Right ventricle myocardium superior (tissue), 1 donor: Measurements from ENCODE around the gene CNTN5. TPM values are rescaled to one million over a fixed set of nuclear protein-coding genes. Genes with fewer than 3 reads are reported as not detected.

Experiments
- ATAC-seq: fragments of 200-7000 bp; cut with Tn5 transposase; one replicate; pipeline ENCODE4 v1.9.1; 2020; ENCODE audit warnings: mild to moderate bottlenecking; ENCODE audit not compliant: poor library complexity
- DNase-seq: peaks from one replicate; pipeline ENCODE4 v3.0.0-alpha.2; 2020
- intact Hi-C: fragments of 100-400 bp; cut with DNase I; formaldehyde crosslinking; loops from one replicate; pipeline ENCODE4 v1.11.2; 2022
- total RNA-seq: library from RNA; stranded (reverse); fragmentation: NEBNext Ultra II Directional; extraction: Animal tissue kit (Norgen Biotek cat#: 25700); gene quantifications from one replicate; pipeline ENCODE4 v1.2.1, GENCODE V29; 2021
- donor health status: DM: no; HTN: yes; CAD: no; lungs with severe emphysema.

CNTN5 gene
- total RNA-seq, 1 donor from 2014 or later, result not detected

DNA sequence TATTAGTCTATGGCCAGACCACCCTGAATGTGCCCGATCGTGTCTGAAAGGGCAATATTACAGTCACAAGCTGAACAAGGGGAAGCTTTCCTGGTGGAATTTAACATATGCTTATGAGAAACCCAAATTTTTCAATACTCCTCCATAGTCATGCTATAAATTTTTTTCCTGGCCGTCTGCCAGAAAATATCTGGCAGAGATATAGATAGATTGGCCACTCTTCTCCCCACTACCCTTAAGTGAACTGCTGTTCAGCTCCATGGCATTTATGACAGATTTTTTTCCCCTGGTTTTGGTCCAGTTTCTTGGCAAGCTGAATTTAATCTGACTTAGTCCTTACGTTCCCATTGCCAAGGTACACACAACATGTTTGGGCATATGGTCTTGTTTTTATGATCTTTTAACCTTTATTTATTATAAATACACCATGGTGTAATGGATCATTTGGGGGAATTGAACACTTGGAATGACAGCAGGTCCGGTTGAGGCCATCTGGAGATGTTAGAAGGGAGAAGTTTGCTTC is 328.5 kb downstream of the CNTN5 start:
- intact Hi-C loops, result no loop called here
- ATAC-seq (no peak), DNase-seq (no peak)

DNA sequence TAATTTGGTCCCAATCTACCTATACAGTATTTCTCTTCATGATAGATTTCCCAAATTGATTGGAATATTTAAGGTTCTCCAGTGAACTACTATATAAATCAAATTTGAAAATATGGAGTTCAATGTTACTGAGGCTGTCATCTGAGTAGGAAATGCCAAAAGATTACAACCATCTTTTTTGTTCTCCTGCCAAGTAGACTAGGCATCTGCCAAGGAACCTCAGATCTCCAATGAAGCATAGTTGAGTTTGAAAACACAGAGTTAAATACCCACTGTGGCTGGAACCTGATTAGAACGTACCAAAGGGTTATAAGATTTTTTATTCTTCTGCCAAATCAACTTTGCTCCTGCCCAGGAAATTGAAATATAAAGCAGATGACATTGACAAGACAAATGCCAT is 330.9 kb downstream of the CNTN5 start:
- DNase-seq, result no peak
- ATAC-seq, result peak; percentile 74
- intact Hi-C loops, result no loop called here

DNA sequence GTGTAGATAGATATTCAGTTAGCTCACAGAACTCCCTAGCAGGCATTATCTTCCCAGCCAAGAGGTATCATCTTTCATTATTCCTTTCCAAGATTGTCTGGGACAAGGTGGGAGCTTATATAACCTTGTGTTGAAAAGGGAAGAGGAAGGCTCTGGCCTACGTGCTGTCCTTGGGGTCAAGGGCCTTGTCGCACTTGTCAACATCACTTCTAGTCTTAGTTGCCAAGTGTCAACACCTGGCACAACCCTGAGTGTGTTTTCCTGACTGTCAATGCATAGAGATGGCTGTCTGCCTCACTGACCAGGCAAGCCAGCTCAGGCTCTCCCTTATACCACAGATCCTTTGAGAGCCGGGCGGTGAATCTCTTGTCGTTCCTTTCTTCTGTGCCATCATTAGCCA is 331.9 kb downstream of the CNTN5 start:
- ATAC-seq (peak; percentile 96), DNase-seq (peak; percentile 55)
- intact Hi-C loops, result no loop called here

DNA sequence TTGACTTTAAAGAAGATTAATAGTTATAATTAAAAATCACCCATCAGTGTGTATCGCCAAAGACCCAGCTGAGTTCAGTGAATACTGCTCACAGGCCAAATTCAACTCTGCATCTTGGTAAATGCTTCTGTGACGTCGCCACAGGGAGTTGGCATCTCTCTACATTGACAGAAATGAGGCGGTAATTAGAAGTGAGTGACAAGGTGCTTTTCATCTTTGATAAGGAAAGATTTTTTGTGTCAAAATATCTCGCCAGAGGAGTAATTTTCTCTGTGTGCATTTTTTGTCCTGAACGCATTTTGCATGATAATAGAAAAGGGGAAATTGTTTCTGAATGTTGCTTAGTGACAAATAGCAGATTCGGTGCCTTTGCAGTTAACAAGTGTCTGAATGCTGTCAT is 345.8 kb downstream of the CNTN5 start:
- DNase-seq (no peak), ATAC-seq (no peak)
- intact Hi-C loops, result no loop called here

DNA sequence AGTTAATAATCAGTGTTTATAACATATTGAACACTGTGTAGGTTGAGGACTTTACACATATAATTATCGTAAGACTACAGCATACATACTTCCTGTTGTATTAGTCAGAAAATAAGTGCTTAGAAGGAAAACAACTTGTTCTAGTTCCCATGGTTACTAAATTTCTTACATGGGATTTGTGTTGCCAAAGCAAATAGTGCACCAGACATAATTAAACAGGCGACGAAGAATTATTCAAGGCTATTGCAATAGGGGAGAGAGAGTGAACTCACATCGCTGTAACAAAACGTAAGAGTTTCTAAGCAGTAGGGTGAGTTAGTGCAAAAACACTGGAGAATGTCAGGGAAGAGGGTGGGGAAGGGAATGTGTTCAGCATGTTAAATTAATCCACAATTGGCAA is 347.8 kb downstream of the CNTN5 start:
- DNase-seq (no peak), ATAC-seq (no peak)
- intact Hi-C loops, result no loop called here

DNA sequence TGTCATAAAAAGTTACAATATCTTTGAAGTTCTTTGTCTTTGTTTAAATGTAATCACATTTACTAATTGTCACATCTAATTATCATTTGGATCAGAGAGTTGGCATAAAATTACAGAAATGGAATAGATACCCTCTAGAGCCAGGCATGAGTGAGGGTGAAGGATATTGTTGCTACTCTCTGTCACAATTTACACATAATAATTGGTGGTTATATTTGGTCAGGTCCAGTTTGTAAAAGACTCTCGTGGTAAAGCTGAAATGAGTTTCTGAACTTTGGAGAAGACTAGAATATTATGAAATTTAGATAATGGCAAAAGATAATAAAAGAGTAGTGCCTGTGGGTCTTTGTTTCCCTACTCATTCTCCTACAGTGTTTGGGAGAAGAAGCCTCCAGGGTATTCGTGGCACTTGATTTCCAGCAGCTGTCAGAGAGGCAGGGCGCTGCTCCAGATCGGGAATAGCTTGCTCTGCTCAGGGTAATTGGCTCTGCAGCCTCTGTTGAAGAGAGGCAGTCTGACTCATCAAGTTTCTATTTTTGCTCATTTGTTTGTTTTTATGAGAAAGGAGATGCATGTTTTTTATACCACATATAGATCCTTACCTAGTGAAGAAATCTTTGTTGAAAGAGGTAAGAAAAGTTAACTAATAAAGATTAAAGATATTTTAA is 349.9 kb downstream of the CNTN5 start:
- intact Hi-C loops, result no loop called here
- DNase-seq, result peak; percentile 68
- ATAC-seq, result peak; percentile 99

DNA sequence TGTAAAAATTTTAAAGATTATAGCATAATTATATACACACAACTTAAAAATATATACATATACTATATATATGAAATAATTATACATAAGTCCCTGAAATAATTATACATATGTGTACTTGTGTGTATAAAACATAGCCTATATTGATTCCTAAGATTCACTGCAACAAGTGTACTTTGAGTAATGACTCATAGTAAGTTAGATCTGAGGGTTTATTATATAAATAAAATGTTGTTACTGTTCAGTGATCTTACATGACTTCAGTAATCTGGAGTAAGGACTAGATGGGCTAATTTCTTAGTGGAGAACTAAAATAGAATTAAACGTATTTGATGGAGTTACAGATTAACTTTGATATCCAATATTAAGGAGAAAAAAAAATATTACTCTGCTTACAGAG is 350.5 kb downstream of the CNTN5 start:
- intact Hi-C loops, result no loop called here
- DNase-seq, result no peak
- ATAC-seq, result no peak

DNA sequence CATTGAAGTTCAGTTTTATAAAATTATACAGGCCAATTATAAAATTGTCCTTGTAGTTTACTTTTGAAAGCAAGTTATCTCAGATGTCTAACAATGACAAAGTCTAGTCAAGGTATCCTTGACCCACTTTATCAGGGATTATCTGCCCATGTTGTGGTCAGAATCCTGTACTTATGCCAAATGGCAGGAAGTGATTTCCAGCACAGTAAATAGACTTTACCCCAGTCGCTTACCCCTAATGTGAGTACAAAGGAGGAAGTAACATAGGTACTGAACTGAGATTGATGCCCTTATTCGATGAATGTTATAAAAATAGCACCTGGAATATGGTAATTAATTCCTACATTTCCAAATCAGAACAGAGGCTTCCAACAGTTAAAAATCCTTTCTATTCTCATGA is 355.7 kb downstream of the CNTN5 start:
- DNase-seq, result no peak
- ATAC-seq, result no peak
- intact Hi-C loops, result no loop called here

DNA sequence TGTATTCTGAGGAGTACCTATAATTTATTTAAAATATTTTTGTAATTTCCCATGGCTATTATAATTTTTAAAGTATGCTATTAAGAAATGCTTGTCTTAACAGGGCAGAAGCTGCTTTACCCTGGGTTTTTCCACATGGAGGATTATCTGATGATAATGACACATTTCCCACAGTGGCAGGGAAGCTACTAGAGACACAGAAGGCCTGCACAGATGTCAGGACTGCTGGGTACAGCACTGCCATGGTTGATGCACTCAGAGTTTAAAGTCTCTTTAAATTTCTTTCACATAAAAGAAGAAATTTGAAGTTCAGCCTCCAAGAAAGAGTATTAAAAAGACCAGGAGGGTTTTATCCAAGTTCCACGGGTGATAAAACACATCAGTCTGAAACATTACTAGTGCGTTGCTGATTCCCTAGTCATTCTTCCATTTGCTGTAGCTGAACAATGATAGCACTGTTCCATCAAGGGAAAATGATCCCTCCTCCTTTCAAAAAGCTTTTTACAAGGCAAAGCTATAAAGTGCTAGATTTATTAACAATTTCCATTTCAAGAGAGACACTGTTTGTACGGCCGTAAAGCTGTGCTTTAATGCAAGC is 363.0 kb downstream of the CNTN5 start:
- intact Hi-C loops, result no loop called here
- no peak for ATAC-seq
- DNase-seq, result no peak

DNA sequence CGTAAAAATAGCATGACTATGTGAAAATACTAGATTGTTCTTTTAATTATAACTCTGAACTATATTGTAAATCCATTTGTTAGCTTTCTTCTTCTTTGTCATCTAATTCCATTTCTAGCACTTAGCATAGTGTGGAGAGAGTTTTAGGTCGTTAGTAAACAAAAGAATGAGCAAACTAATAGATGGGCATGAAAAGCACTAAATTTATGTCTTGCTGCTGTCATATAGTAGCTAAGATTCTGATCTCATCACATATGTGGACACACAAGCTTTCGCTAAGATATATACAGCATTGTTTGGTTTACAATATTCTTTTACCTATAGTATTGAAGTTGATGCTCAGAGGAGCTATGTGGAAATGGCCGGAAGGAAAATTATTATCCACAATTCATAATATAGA is 370.5 kb downstream of the CNTN5 start:
- ATAC-seq (no peak), DNase-seq (no peak)
- intact Hi-C loops, result no loop called here

DNA sequence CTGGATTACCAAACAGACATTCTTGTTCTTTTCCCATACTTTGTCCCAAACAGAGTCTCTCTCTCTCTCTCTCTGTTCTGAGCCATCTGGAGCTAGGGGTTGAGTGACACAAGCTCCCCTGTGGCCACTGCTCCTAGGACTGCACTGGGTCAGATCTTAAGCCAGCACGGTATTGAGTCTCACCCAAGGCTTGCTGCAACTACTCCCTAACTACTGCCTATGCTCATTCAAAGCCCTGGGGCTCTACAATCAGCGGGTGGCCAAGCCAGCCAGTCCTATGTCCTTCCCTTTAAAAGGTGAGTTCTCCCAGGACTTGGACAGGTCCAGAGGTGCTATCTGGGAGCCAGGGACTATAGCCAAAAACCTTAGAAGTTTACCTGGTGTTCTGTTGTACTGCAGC is 385.6 kb downstream of the CNTN5 start:
- intact Hi-C loops, result no loop called here
- DNase-seq (no peak), ATAC-seq (no peak)

DNA sequence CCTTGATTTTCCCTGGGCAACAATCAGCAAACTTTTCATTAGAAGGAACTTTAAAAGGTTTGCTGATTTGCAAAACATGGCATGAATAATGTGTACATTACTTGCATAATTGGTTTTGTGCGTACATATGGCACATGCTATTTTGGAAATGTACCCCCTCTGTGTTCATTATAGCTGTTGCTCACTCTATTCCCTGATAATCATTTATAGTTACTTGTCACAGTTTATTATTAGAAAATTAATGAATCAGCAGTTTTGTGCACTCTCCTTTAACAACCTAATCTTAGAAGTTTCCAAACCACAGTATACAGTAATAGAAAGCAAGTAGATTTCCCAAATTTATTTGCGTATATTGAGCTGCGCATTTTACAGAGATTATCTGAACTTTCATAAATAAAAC is 389.9 kb downstream of the CNTN5 start:
- intact Hi-C loops, result no loop called here
- ATAC-seq, result no peak
- DNase-seq, result no peak

DNA sequence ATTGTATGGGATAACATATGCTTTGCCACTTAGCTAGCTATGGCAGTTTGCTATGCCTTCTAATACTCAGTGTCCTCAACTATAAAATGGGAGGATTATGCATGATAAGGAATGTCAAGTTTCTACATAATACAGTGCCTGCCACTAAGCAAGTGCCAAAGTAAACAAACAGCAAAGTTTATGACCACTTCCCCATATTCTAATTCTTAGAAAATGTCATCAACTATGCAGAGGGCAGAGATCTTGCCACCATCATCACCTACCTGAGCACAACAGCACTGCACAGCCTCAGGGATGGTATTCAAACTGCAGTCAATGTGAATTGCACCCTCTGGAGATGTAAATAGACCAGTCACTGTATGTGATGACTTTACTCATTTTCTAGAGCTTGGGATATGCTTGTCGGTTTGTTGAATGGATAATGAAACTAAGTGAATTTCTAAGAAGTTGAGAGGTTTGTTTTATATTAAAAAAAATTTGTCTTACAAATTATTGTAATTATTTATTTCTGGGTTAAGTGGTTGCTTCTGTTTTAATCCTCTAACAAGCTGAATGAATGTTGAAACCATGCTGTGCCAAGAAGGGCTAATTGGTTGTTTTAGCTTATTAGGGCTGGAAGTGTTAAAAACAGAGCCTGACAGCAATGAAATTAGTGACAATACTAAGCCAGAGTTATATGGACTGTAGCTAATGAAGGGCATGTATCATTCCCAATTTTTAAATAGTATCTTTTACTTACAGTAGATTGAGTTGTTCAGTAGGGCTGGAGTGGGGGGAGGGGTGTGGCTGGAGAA is 398.4 kb downstream of the CNTN5 start:
- ATAC-seq (no peak), DNase-seq (no peak)
- intact Hi-C loops, result no loop called here

DNA sequence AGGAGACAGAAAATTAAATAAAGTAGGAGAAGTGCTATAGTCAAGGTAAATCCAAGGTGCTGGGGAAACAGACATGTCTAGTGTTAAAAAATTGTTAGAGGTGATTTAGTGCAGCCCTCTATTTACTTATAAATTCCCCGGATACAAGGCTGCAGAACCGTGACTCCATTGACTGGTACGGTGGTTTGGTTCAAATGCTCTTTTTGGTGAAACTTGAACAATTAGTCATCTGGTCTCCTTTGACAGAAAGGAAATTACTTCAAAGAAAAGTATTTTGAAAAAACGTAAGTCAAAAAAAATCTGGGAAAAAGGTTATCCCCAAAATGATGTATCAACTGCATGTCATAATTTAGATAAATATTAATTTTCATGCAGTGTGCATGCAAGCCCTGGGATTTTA is 399.2 kb downstream of the CNTN5 start:
- DNase-seq (no peak), ATAC-seq (no peak)
- intact Hi-C loops, result no loop called here

DNA sequence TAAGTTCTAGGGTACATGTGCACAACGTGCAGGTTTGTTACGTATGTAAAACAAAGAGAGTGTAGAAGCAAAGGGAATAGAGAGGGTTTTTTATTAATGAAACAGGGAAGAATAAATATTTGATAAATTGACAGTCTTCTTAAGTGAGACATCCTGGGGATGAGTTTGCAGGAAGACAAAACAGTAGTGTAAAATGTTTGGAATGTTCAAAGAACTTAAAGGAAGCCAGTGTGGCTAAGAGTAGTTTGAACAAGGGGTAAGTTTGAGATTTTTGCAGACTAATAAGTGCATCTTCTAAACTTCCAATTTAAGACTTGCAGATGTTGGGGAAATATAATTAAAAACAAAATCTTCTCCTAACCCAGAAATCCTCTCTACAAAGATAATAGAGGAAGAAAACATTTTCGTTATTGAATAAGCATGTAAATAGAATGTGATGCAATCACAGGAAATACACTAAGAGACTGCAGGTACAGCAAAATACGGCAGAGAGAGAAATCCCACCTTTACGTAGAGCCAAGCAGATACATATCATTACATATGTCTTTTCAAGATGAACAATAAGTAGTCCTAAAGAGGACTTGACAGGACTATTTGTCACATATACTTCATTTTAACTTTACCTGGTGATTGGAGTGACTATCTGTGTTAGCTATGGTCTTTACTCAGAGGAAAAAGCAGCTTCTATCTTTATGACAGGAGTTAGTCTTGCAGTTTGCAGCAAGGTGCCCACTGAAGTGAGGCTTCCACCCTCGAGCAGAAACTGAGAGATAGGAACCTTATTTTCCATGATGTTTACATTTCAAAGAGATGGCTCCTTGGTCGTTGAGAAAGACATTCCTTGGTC is 402.1 kb downstream of the CNTN5 start:
- DNase-seq, result no peak
- intact Hi-C loops, result no loop called here
- ATAC-seq, result no peak

DNA sequence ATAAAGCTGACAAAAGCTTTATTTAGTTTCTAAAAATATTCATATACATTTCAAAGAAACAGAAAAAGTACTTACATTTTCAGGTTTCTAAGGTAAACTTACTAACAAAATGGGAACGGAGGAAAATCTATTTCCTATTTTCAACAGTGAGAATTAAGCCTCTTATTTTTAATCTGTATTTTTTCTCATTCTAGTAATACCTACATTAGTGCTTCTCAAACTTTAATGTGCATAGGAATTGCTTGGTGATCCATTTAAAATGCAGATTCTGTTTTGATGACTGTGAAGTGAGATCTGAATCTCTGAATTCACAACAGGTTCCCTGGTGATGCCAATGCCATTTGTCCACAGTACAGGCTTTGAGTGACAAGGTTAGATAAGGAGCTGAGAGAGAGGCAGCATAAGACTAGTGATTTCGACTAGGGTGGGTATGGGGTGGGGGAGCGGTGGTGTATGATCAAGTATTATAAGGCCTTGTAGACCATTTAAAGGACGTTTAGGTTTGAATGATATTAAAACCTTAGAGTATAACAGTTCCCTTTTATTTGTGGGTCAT is 402.8 kb downstream of the CNTN5 start:
- DNase-seq (no peak), ATAC-seq (no peak)
- intact Hi-C loops, result no loop called here

DNA sequence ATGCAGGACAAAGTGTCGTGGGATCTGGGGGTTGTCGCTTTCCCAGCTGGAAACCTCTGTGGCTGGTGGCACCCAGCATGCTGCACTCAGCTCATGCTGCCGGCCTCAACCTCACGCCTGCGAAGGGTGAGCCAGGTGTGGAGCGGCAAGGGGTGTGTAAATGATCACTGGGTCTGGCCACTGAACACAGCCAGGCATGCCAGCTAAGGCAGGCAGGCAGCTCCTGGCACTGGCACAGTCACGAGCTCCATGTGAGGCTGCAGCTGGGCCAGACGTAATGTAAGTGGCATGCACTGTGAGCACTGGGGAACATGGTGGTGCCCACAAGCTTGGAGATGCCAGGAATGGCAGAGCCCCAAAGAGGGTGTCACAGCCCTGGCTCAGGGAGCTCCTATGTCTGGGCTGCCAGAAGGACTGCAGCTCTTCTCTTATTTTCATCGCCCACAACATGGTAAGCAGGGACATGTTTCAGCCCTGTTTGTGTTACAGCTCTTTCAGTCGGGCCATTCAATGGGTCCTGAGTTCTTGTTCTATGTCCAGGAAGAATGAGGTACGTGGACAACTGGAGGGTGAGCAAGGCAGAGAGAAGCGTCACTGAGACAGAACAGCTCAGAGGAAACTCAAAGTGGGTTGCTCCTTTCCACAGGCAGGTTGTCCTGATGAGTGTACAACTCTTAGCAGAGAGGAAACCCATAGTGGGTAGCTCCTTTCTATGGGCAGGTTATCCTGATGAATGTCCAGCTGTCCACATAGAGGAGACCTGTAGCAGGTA is 403.8 kb downstream of the CNTN5 start:
- intact Hi-C loops, result no loop called here
- DNase-seq (peak; percentile 81), ATAC-seq (peak; percentile 98)

DNA sequence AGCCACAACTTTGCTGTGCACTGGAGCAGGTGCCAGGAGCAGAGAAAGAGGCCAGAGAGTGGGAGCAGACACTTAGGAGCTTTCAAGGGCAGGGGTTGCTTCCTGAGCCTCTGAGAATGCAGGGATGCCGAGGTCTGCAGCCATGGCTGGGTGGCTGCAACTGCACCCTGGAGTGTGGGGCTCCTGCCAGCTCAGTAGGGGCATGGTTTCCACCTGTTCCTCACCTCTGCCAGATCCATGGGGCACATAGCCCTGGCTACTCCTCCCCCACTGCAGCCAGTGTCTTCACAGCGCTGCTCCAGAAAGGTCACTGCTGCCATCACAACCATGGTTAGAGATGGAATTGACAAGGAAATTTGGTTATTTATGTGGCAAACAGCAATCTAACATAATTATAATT is 404.8 kb downstream of the CNTN5 start:
- ATAC-seq, result peak; percentile 11
- DNase-seq, result no peak
- intact Hi-C loops, result no loop called here
